Fibroblast of mammary gland (primary cell): ENCODE measurements around the gene RMDN2.

Source experiments
- DNase-seq: peaks from one replicate; pipeline ENCODE4 v3.0.0-alpha.2; 2010; ENCODE audit warnings: low read depth
- H3K4me3 ChIP-seq: 2 replicates; pipeline ENCODE4 v1.5.1; 2011; ENCODE audit warnings: low read depth, mild to moderate bottlenecking, low read length, moderate library complexity; ENCODE audit not compliant: control insufficient read depth
- CTCF ChIP-seq: conservative IDR thresholded peaks from 2 replicates; pipeline ENCODE4 v1.5.1; 2011; ENCODE audit warnings: low read depth, low read length, inconsistent platforms; ENCODE audit not compliant: control insufficient read depth, insufficient read depth

The RMDN2 gene

GRCh38 chr2:37925063-37925897 lies at the start of gene RMDN2:
TSS of gene RMDN2 (plus strand) at chr2:37925287. CDS start at chr2:37929278, 3,991 bp downstream.
- H3K4me3 ChIP-seq = peak within 1 kb of the TSS; percentile 80
- no peak for TF ChIP-seq CTCF
- peak; percentile 80 for DNase-seq

DNA sequence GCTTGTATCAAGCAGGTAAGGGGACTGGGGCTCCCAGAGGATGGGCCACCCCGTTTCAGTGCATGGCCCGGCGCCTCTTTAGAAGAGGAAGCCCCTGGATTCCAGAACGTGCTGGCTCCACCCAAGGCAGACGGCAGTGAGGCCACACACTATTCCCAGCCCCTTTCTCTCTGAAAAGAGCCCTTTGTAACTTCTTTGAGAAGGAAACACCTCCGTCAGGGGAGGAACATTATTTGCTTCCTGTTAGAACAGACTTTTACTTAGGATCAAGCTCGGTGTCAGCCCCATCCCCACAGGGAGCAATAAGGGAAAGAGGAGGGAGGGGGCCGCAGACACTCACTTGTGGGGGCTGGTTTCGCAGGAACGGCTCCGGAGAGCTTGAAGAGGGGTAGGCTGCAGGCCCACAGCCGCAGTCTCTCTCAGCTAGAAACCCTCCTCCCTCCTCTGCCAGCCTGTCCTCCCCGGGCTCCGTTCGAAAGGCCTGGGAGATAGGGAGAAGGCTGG lies 49.6 kb upstream of the RMDN2 start:
- H3K4me3 ChIP-seq = no peak overlapping the region
- DNase-seq = no peak
- TF ChIP-seq CTCF = no peak

DNA sequence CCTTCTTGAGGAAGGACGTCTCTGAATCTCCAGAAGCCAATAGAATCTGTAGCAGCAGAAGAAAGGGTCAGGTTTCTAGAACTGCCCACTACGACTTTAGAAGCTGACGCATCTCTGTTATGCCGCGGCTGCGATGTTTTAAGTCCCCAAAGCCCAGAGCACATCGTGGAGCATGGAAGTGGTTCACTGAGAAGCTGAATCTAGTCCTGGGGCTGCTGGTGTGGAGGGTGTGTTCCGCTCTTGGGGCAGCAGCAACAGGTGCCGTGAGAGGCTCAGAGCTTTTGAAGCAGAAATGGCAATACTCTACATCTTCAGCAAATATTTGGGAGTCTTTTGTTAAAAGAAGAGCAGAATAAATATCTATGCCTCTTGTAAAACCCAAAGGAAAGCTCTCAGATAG lies 48.9 kb upstream of the RMDN2 start:
- no peak for DNase-seq
- no peak for TF ChIP-seq CTCF
- no peak overlapping the region for H3K4me3 ChIP-seq

- no peak overlapping the region for H3K4me3 ChIP-seq
- peak; percentile 71 for DNase-seq
- TF ChIP-seq CTCF = peak; percentile 62
These were observed 47.4 kb upstream of the RMDN2 start for GRCh38 chr2:37877457-37878315.

GRCh38 chr2:37878536-37878935 lies 46.6 kb upstream of the RMDN2 start:
- TF ChIP-seq CTCF = no peak
- DNase-seq = no peak
- H3K4me3 ChIP-seq = no peak overlapping the region

GRCh38 chr2:37880551-37880950 lies 44.5 kb upstream of the RMDN2 start:
- TF ChIP-seq CTCF = peak; percentile 1
- no peak for DNase-seq
- H3K4me3 ChIP-seq = no peak overlapping the region
